RWPE2 (cell line): Measurements from ENCODE around the gene COL23A1.
A peak's percentile ranks its signal among the peaks of the same experiment; 100 is the strongest.

Source experiments
- ATAC-seq: fragments of 200-7000 bp; cut with Tn5 transposase; 3 replicates; pipeline ENCODE4 v1.9.1; 2021; ENCODE audit warnings: low read depth
- DNase-seq: peaks from one replicate; pipeline ENCODE4 v3.0.0-alpha.2; 2020; ENCODE audit warnings: low spot score
- H3K27ac ChIP-seq: fragments of 450-650 bp; 2 replicates; pipeline ENCODE4 v1.5.1; 2017; ENCODE audit warnings: mild to moderate bottlenecking; ENCODE audit not compliant: poor library complexity, severe bottlenecking
- H3K27me3 ChIP-seq: fragments of 250-450 bp; sonication (Bioruptor Pico); 2 replicates; pipeline ENCODE4 v1.5.1; 2021; ENCODE audit warnings: mild to moderate bottlenecking, moderate library complexity; ENCODE audit not compliant: insufficient read depth, poor library complexity, severe bottlenecking
- H3K36me3 ChIP-seq: fragments of 250-450 bp; sonication (Bioruptor Pico); 2 replicates; pipeline ENCODE4 v1.5.1; 2020; ENCODE audit warnings: low read depth, mild to moderate bottlenecking, moderate library complexity
- H3K4me1 ChIP-seq: fragments of 250-450 bp; sonication (Bioruptor Pico); 2 replicates; pipeline ENCODE4 v1.5.1; 2021; ENCODE audit warnings: mild to moderate bottlenecking, moderate library complexity; ENCODE audit not compliant: insufficient read depth, poor library complexity, severe bottlenecking
- H3K4me3 ChIP-seq: fragments of 250-450 bp; sonication (Bioruptor Pico); 2 replicates; pipeline ENCODE4 v1.5.1; 2021; ENCODE audit warnings: mild to moderate bottlenecking, moderate library complexity; ENCODE audit not compliant: severe bottlenecking
- H3K9me3 ChIP-seq: fragments of 250-450 bp; sonication (Bioruptor Pico); 2 replicates; pipeline ENCODE4 v1.5.1; 2021; ENCODE audit warnings: mild to moderate bottlenecking, moderate library complexity; ENCODE audit not compliant: severe bottlenecking
- CTCF ChIP-seq: fragments of 450-650 bp; IDR thresholded peaks from one replicate; pipeline ENCODE4 v1.5.1; 2017; ENCODE audit warnings: mild to moderate bottlenecking, moderate library complexity; ENCODE audit not compliant: poor library complexity, severe bottlenecking

COL23A1 gene

GRCh38 chr5:178424810-178425177 is 165.4 kb downstream of the COL23A1 start:
- H3K4me3 ChIP-seq, result no peak overlapping the region
- DNase-seq (no peak), ATAC-seq (no peak)
- TF ChIP-seq CTCF, result no peak
- no peaks in the 10 kb centered on the region for H3K27me3 ChIP-seq
- no peaks in the 10 kb centered on the region for H3K36me3 ChIP-seq
- no peaks in the 10 kb centered on the region for H3K4me1 ChIP-seq
- no peak overlapping the region for H3K27ac ChIP-seq
- H3K9me3 ChIP-seq, result no peaks in the 10 kb centered on the region

- Histone ChIP-seq H3K36me3 (no peaks in the 10 kb centered on the region), H3K27ac (no peak overlapping the region), H3K4me3 (no peak overlapping the region), H3K27me3 (no peaks in the 10 kb centered on the region), H3K4me1 (no peaks in the 10 kb centered on the region), H3K9me3 (no peaks in the 10 kb centered on the region)
- DNase-seq, result no peak
- ATAC-seq, result 0 out of 3 replicates have a peak, but pooled peaks have one; percentile 9
- TF ChIP-seq CTCF, result no peak
These were observed 166.0 kb downstream of the COL23A1 start for GRCh38 chr5:178423901-178424809.

GRCh38 chr5:178423431-178423830 is 166.8 kb downstream of the COL23A1 start:
- Histone ChIP-seq H3K36me3 (no peaks in the 10 kb centered on the region), H3K4me3 (no peak overlapping the region), H3K4me1 (no peaks in the 10 kb centered on the region), H3K9me3 (no peaks in the 10 kb centered on the region), H3K27ac (no peak overlapping the region), H3K27me3 (no peaks in the 10 kb centered on the region)
- no peak for DNase-seq
- no peak for TF ChIP-seq CTCF
- no peak for ATAC-seq

- ATAC-seq, result no peak
- no peak for DNase-seq
- H3K4me1 ChIP-seq, result no peaks in the 10 kb centered on the region
- no peak overlapping the region for H3K27ac ChIP-seq
- no peak for TF ChIP-seq CTCF
- no peaks in the 10 kb centered on the region for H3K36me3 ChIP-seq
- H3K27me3 ChIP-seq, result no peaks in the 10 kb centered on the region
- H3K9me3 ChIP-seq, result no peaks in the 10 kb centered on the region
- no peak overlapping the region for H3K4me3 ChIP-seq
These were observed 167.8 kb downstream of the COL23A1 start for GRCh38 chr5:178422400-178422775.
